IPS DF 6.9 (cell line): ENCODE data around the gene SLC29A1.

Source experiments
- DNase-seq: peaks from one replicate; pipeline ENCODE4 v3.0.0-alpha.2; 2013; ENCODE audit warnings: low read depth, low spot score
- H3K27ac ChIP-seq: one replicate; pipeline ENCODE4 v1.5.1; 2013; ENCODE audit warnings: low read length, control low read depth
- H3K27me3 ChIP-seq: 2 replicates; pipeline ENCODE4 v1.6.1; 2013; ENCODE audit warnings: mild to moderate bottlenecking, low read length; ENCODE audit not compliant: control insufficient read depth, insufficient read depth
- H3K36me3 ChIP-seq: 2 replicates; pipeline ENCODE4 v1.6.1; 2013; ENCODE audit warnings: low read length; ENCODE audit not compliant: control insufficient read depth, insufficient read depth
- H3K4me1 ChIP-seq: 2 replicates; pipeline ENCODE4 v1.6.1; 2013; ENCODE audit warnings: low read length; ENCODE audit not compliant: control insufficient read depth, insufficient read depth
- H3K4me3 ChIP-seq: 2 replicates; pipeline ENCODE4 v1.5.1; 2013; ENCODE audit warnings: mild to moderate bottlenecking, low read length
- H3K9me3 ChIP-seq: 2 replicates; pipeline ENCODE4 v1.6.1; 2013; ENCODE audit warnings: low read length, inconsistent platforms; ENCODE audit not compliant: control insufficient read depth, insufficient read depth
- WGBS: extraction: QIAGEN DNeasy Blood & Tissue Kit; methylation state at CpG from one replicate; pipeline ENCODE4 v1.1.7; 2013; ENCODE audit warnings: mixed read lengths, missing lambda C conversion rate; ENCODE audit not compliant: insufficient read length, insufficient coverage; 5-methylcytosine and 5-hydroxymethylcytosine counted together

SLC29A1 gene

DNA sequence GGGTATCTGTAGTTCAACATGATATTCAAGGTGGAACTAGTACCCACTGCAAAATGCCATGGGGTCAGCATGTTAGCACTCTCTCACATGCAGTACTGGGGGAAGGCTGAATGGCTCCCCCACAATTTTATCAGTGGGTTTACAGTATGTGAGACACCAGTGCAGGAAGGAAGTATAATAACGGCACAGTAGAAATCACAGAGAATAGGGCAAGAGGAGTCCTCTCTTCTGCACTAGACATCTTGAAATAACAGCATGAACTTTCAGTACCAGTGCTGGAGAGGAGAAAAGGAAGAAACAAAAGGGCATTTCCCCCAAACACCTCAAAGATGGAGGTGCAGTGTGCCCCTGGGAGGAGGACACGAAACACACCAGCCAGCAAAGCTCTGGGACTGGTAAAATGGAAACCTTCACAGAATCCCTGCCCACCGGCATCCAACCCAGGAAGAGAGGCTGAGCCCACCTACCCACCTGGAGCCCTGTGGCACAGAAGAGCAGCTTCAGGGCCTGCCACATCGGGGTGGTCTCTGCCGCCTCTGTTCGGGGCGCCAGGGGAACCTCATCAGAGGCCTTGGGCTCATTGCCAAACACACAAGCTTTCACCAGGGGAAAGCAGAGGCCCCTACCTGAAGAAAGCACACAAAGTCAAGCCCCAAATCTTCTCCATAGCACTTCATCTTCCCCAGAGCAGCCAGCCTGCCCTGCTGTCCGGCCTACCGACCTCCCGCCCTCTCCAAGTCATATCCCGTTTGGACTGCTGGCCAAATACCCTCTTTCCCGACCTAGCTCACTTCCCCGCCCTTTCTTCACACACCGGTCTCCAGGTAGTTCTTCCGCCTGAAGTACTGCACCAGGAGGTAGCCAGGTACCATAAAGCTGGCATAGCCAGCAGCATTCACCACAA, 32.7 kb downstream of the SLC29A1 start:
- WGBS: no CpG with 5 or more reads among the region's 15 CpGs

DNA sequence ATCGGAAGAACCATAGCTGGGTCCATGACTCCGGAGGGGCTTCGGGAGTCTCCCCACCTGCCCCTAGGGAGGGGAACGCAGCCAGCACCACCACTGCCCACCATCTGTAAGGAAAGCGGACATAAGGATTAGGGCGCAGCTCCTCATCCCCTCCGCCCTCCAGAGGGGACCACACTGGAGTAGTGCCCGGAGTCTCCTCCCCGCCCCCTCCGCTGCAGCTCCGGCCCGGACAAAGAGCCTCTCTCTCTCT, 33.3 kb downstream of the SLC29A1 start:
- Histone ChIP-seq H3K4me1 (no peaks in the 10 kb centered on the region), H3K4me3 (peak overlapping the region; percentile 70), H3K27me3 (no peaks in the 10 kb centered on the region), H3K27ac (no peak overlapping the region), H3K36me3 (peaks cover 31% of the 10 kb centered on the region), H3K9me3 (no peaks in the 10 kb centered on the region)
- WGBS: no CpG with 5 or more reads among the region's 12 CpGs
- DNase-seq: no peak

More for the DNA sequence above, 32.7 kb downstream of the SLC29A1 start:
- DNase-seq: no peak
- Histone ChIP-seq H3K4me1 (no peaks in the 10 kb centered on the region), H3K36me3 (peaks cover 35% of the 10 kb centered on the region), H3K27me3 (no peaks in the 10 kb centered on the region), H3K4me3 (peak overlapping the region; percentile 70), H3K27ac (no peak overlapping the region), H3K9me3 (no peaks in the 10 kb centered on the region)

GRCh38 chr6:44257025-44257752, 33.8 kb downstream of the SLC29A1 start, which contains the start of gene SLC35B2:
SLC35B2 (minus strand) TSS chr6:44257528; CDS start chr6:44257410, 118 bp downstream.
- Histone ChIP-seq H3K4me3 (peak within 1 kb of the TSS; percentile 70), H3K9me3 (no peaks in the 10 kb centered on the region), H3K27me3 (no peaks in the 10 kb centered on the region), H3K36me3 (peaks cover 26% of the 10 kb centered on the region), H3K27ac (no peak within 1 kb of the TSS), H3K4me1 (no peaks in the 10 kb centered on the region)
- WGBS: no CpG with 5 or more reads among the region's 80 CpGs
- DNase-seq: no peak

DNA sequence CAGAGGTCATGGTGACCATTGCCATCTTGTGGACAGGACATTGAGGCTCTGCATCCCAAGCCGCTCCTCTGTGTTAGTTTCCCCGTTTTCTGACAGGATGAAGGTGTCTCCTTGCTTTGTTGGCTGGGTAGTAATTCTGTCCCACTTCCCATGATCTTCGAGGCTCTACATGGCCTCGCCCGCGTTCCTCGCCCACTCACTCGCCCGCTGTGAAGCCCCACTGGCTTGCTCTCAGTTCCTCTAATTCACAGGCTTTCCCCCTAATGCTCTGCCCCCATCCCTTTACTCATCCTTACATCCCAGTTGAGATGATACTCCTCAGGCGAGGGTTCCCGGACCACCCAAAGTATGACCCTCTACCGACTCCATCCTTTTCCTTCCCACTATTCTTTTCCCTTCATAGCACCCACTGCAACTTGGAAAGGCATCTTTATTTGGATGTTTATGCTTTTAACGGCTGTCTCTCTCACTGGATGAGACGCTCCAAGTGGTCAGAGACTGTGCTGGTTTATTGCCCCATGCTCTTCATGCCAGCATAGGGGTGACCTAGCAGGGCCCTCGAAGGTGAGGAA, 34.4 kb downstream of the SLC29A1 start:
- WGBS: no CpG with 5 or more reads among the region's 15 CpGs
- Histone ChIP-seq H3K27ac (no peak overlapping the region), H3K4me1 (no peaks in the 10 kb centered on the region), H3K36me3 (peaks cover 23% of the 10 kb centered on the region), H3K4me3 (peak overlapping the region; percentile 70; the same call in 1 of the 2 replicates), H3K27me3 (no peaks in the 10 kb centered on the region), H3K9me3 (no peaks in the 10 kb centered on the region)
- no peak for DNase-seq

GRCh38 chr6:44258325-44258863, 35.0 kb downstream of the SLC29A1 start:
- Histone ChIP-seq H3K27ac (no peak overlapping the region), H3K9me3 (no peaks in the 10 kb centered on the region), H3K36me3 (peaks cover 18% of the 10 kb centered on the region), H3K4me3 (no peak overlapping the region), H3K27me3 (no peaks in the 10 kb centered on the region), H3K4me1 (0 out of 2 replicates have a peak, but pooled peaks cover 2% of the 10 kb centered on the region)
- no CpG with 5 or more reads among the region's 9 CpGs for WGBS
- DNase-seq: no peak

DNA sequence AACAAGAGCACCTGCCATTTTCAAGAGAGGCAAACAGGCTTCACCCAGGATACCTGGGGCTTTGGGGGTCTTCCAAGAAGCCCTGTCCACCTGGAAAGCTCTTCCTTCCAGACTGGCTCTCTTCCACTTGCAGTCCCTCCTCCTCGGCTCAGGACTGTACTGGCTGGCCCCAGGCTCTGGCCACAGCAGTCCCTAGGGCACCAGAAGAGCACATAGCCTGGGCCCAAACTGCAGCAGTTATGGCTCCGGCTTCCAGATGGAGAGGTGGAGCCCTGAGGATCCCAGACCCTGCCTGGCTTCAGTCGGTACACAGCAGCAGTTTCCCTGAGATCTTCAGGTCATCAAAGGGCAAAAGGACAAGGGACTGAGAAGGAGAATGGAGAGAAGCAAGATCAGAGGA, 35.5 kb downstream of the SLC29A1 start:
- Histone ChIP-seq H3K36me3 (peaks cover 13% of the 10 kb centered on the region), H3K9me3 (no peaks in the 10 kb centered on the region), H3K4me1 (peaks cover 6% of the 10 kb centered on the region; the same call in 1 of the 2 replicates), H3K4me3 (no peak overlapping the region), H3K27ac (no peak overlapping the region), H3K27me3 (no peaks in the 10 kb centered on the region)
- DNase-seq: no peak
- WGBS: no CpG with 5 or more reads among the region's 3 CpGs

GRCh38 chr6:44260011-44260410, 36.6 kb downstream of the SLC29A1 start:
- WGBS: no CpG with 5 or more reads among the region's 8 CpGs
- H3K4me1 ChIP-seq: peaks cover 8% of the 10 kb centered on the region; the same call in 1 of the 2 replicates
- DNase-seq: no peak
- no peaks in the 10 kb centered on the region for H3K27me3 ChIP-seq
- H3K27ac ChIP-seq: no peak overlapping the region
- H3K4me3 ChIP-seq: no peak overlapping the region
- H3K36me3 ChIP-seq: peaks cover 3% of the 10 kb centered on the region
- no peaks in the 10 kb centered on the region for H3K9me3 ChIP-seq

- H3K4me3 ChIP-seq: no peak overlapping the region
Observed at GRCh38 chr6:44260451-44261297, 37.3 kb downstream of the SLC29A1 start.

DNA sequence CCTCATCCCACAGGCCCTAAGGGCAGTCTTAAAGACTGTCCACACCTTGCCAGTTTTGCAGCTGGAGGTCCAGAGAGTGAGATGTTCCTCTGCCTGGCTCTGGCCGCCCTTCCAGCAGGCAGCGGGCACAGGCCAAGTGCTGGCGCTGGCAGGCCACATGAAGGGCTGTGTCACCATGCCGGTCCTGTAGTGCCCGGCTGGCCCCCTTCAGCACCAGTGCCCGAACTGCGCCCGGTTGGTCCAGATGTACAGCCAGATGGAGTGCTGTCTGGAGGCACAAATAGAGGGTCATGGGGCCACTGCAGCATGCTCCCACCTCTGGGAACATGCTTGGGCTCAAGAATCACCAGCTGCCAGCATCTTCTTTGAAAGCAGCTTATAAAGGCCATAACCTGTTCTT, 38.2 kb downstream of the SLC29A1 start:
- no peaks in the 10 kb centered on the region for H3K36me3 ChIP-seq
- H3K27ac ChIP-seq: no peak overlapping the region
- H3K4me1 ChIP-seq: peaks cover 8% of the 10 kb centered on the region; the same call in 1 of the 2 replicates
- no peaks in the 10 kb centered on the region for H3K27me3 ChIP-seq
- WGBS: no CpG with 5 or more reads among the region's 8 CpGs
- H3K9me3 ChIP-seq: no peaks in the 10 kb centered on the region
- no peak overlapping the region for H3K4me3 ChIP-seq
- DNase-seq: no peak

More at GRCh38 chr6:44260451-44261297, 37.3 kb downstream of the SLC29A1 start:
- no CpG with 5 or more reads among the region's 6 CpGs for WGBS
- Histone ChIP-seq H3K27ac (no peak overlapping the region), H3K27me3 (no peaks in the 10 kb centered on the region), H3K9me3 (no peaks in the 10 kb centered on the region), H3K36me3 (no peaks in the 10 kb centered on the region), H3K4me1 (peaks cover 8% of the 10 kb centered on the region; the same call in 1 of the 2 replicates)
- no peak for DNase-seq
